SK-N-SH (cell line): ENCODE measurements around the gene PCSK7. TPM values are rescaled to one million over a fixed set of nuclear protein-coding genes. Genes with fewer than 3 reads are reported as not detected.
A peak's percentile ranks its signal among the peaks of the same experiment; 100 is the strongest.

Source experiments
- CTCF ChIA-PET: fragments of 300-600, 350-600 bp; formaldehyde crosslinking; extraction: SDS; loops from one replicate; lab custom pipeline; 2021; lab: Yijun Ruan, JAX
- POLR2A ChIA-PET: fragments of 350-600 bp; sonication (Branson Sonifier 250); formaldehyde crosslinking; extraction: SDS; loops from one replicate; lab custom pipeline; 2020; ENCODE audit warnings: antibody characterized with exemption, inconsistent platforms; lab: Yijun Ruan, JAX
- DNase-seq: peaks from one replicate; pipeline ENCODE4 v3.0.0; 2012
- H2AFZ ChIP-seq: fragments of 200-600 bp; sonication (generic); 2 replicates; pipeline ENCODE4 v1.8.1; 2016; ENCODE audit warnings: antibody characterized with exemption, mild to moderate bottlenecking, low read depth
- H3F3A ChIP-seq: fragments of 200-600 bp; sonication (generic); replicated peaks from 2 replicates; pipeline ENCODE3; 2016; ENCODE audit warnings: antibody characterized with exemption, mild to moderate bottlenecking; ENCODE audit not compliant: insufficient read depth
- H3K27ac ChIP-seq, 2 experiments: fragments of 200-500 bp in 1 of 2; fragments of 200-600 bp in 1 of 2; sonication (Bioruptor generic) in 1 of 2; sonication (generic), shearing (Covaris generic) in 1 of 2; 2 replicates each; pipeline versions ENCODE4 v1.5.1 to v1.6.1; 2014 to 2016; ENCODE audit warnings: low read depth in 2 of 2, inconsistent platforms in 1 of 2, low read length in 1 of 2, mild to moderate bottlenecking in 1 of 2, mixed read lengths in 1 of 2
- H3K27me3 ChIP-seq: fragments of 200-600 bp; sonication (generic), shearing (Covaris generic); 2 replicates; pipeline ENCODE4 v1.6.1; 2016; ENCODE audit warnings: mixed run types; ENCODE audit not compliant: insufficient read depth
- H3K36me3 ChIP-seq, 2 experiments: fragments of 200-500 bp in 1 of 2; fragments of 200-600 bp in 1 of 2; sonication (Bioruptor generic) in 1 of 2; sonication (generic) in 1 of 2; replicated peaks in 1 of 2; 2 replicates each; pipeline versions ENCODE3 to v1.5.1; 2014 to 2016; ENCODE audit warnings: low read length in 1 of 2, mild to moderate bottlenecking in 1 of 2; ENCODE audit not compliant: insufficient read depth in 2 of 2, control insufficient read depth in 1 of 2
- H3K4me1 ChIP-seq, 2 experiments: fragments of 200-500 bp in 1 of 2; fragments of 200-600 bp in 1 of 2; sonication (Bioruptor generic) in 1 of 2; sonication (generic), shearing (Covaris generic) in 1 of 2; 2 replicates each; pipeline versions ENCODE4 v1.5.1 to v1.6.1; 2014 to 2016; ENCODE audit warnings: low read depth in 1 of 2, low read length in 1 of 2, mixed run types in 1 of 2; ENCODE audit not compliant: insufficient read depth in 2 of 2, control insufficient read depth in 1 of 2
- H3K4me2 ChIP-seq: fragments of 200-600 bp; sonication (generic), shearing (Covaris generic); 2 replicates; pipeline ENCODE4 v1.6.1; 2017; ENCODE audit warnings: mixed run types
- H3K4me3 ChIP-seq, 2 experiments: fragments of 200-500 bp in 1 of 2; fragments of 200-600 bp in 1 of 2; sonication (Bioruptor generic) in 1 of 2; sonication (generic), shearing (Covaris generic) in 1 of 2; 2 replicates each; pipeline versions ENCODE4 v1.5.1 to v1.8.1; 2014 to 2016; ENCODE audit warnings: low read depth in 2 of 2, inconsistent platforms in 1 of 2, low read length in 1 of 2, mild to moderate bottlenecking in 1 of 2, mixed read lengths in 1 of 2, moderate library complexity in 1 of 2
- H3K79me2 ChIP-seq: fragments of 200-600 bp; sonication (generic); 2 replicates; pipeline ENCODE4 v1.8.1; 2017; ENCODE audit warnings: mild to moderate bottlenecking; ENCODE audit not compliant: insufficient read depth
- H3K9ac ChIP-seq: fragments of 200-600 bp; sonication (generic); 2 replicates; pipeline ENCODE4 v1.6.1; 2017; ENCODE audit warnings: mixed run types
- H3K9me2 ChIP-seq: fragments of 200-600 bp; sonication (generic); 2 replicates; pipeline ENCODE4 v1.6.1; 2017; ENCODE audit warnings: mixed run types
- H3K9me3 ChIP-seq: fragments of 200-600 bp; sonication (generic); 2 replicates; pipeline ENCODE4 v1.6.1; 2017; ENCODE audit warnings: mixed run types, mild to moderate bottlenecking, moderate library complexity
- H4K20me1 ChIP-seq: fragments of 200-600 bp; sonication (generic); 2 replicates; pipeline ENCODE4 v1.6.1; 2017; ENCODE audit warnings: mild to moderate bottlenecking, mixed run types; ENCODE audit not compliant: insufficient read depth
- ELF1 ChIP-seq: IDR thresholded peaks from 2 replicates; pipeline ENCODE4 v1.4.0; 2012
- EP300 ChIP-seq, 2 experiments: IDR thresholded peaks; 2 replicates each; pipeline versions ENCODE4 v1.4.0 to v1.6.1; 2012; ENCODE audit warnings: borderline replicate concordance in 1 of 2, low read depth in 1 of 2, low read length in 1 of 2
- EZH2phosphoT487 ChIP-seq: fragments of 200-600 bp; sonication (generic); IDR thresholded peaks from 2 replicates; pipeline ENCODE4 v1.6.1; 2017; ENCODE audit warnings: low read depth, mixed run types, mild to moderate bottlenecking, antibody characterized with exemption, moderate library complexity, borderline replicate concordance
- FOXJ3 ChIP-seq: sonication (generic); formaldehyde crosslinking; IDR thresholded peaks from 2 replicates; pipeline ENCODE4 v1.5.1; 2020; ENCODE audit warnings: mild to moderate bottlenecking, missing genetic modification reagents
- FOXM1 ChIP-seq: IDR thresholded peaks from 2 replicates; pipeline ENCODE4 v1.4.0; 2012; ENCODE audit warnings: low read depth, mild to moderate bottlenecking
- JUND ChIP-seq: IDR thresholded peaks from 2 replicates; pipeline ENCODE4 v1.4.0; 2012
- MEF2A ChIP-seq: IDR thresholded peaks from 2 replicates; pipeline ENCODE4 v1.4.0; 2012; ENCODE audit warnings: low read depth, borderline replicate concordance
- MXI1 ChIP-seq: IDR thresholded peaks from 2 replicates; pipeline ENCODE4 v1.6.1; 2012; ENCODE audit warnings: mild to moderate bottlenecking, low read depth, low read length, improper control_type of control experiment
- NFIC ChIP-seq: IDR thresholded peaks from 2 replicates; pipeline ENCODE4 v1.4.0; 2012; ENCODE audit warnings: borderline replicate concordance
- NRF1 ChIP-seq: IDR thresholded peaks from 2 replicates; pipeline ENCODE4 v1.6.1; 2012; ENCODE audit warnings: low read depth, mild to moderate bottlenecking, low read length
- POLR2AphosphoS5 ChIP-seq: IDR thresholded peaks from 2 replicates; pipeline ENCODE4 v1.6.1; 2012; ENCODE audit warnings: low read depth, low read length
- RAD21 ChIP-seq: IDR thresholded peaks from 2 replicates; pipeline ENCODE4 v1.6.1; 2012; ENCODE audit warnings: mild to moderate bottlenecking, low read length
- RXRA ChIP-seq: IDR thresholded peaks from 2 replicates; pipeline ENCODE4 v1.4.0; 2012; ENCODE audit warnings: low read depth, mild to moderate bottlenecking, borderline replicate concordance
- SIN3A ChIP-seq: IDR thresholded peaks from 2 replicates; pipeline ENCODE4 v1.6.1; 2012; ENCODE audit warnings: low read depth, mild to moderate bottlenecking, low read length, moderate library complexity, borderline replicate concordance
- SMC3 ChIP-seq: IDR thresholded peaks from 2 replicates; pipeline ENCODE4 v1.6.1; 2012; ENCODE audit warnings: low read depth, low read length, improper control_type of control experiment
- YY1 ChIP-seq: IDR thresholded peaks from 2 replicates; pipeline ENCODE4 v1.4.0; 2012; ENCODE audit warnings: low read depth, mild to moderate bottlenecking
- WGBS: methylation state at CpG from one replicate; pipeline ENCODE4 v1.1.6; 2017; ENCODE audit warnings: low lambda C conversion rate; 5-methylcytosine and 5-hydroxymethylcytosine counted together
- polyA plus RNA-seq, 3 experiments: library from polyadenylated mRNA; depleted of rRNA; stranded (reverse); fragments of >200 nt; gene quantifications; 2 replicates each; pipeline ENCODE4 v1.2.3, GENCODE V29; 2012
- TF ChIP-seq, protein P1 (sequence below): IDR thresholded peaks from 2 replicates; pipeline ENCODE4 v1.4.0; 2012; ENCODE audit warnings: low read depth, borderline replicate concordance
- TF ChIP-seq, protein P2 (sequence below): IDR thresholded peaks from 2 replicates; pipeline ENCODE4; 2012
- TF ChIP-seq, protein P3 (sequence below): fragments of 150-350 bp; IDR thresholded peaks from 2 replicates; pipeline ENCODE4 v1.6.1; 2016; ENCODE audit warnings: mild to moderate bottlenecking, low read depth, low read length
- TF ChIP-seq, protein P4 (sequence below): fragments of 150-350 bp; IDR thresholded peaks from 2 replicates; pipeline ENCODE4 v1.6.1; 2017; ENCODE audit warnings: antibody characterized with exemption, low read length, low read depth, borderline replicate concordance
- TF ChIP-seq, protein P5 (sequence below): fragments of 200-600 bp; sonication (generic); IDR thresholded peaks from 2 replicates; pipeline ENCODE4 v1.6.1; 2017; ENCODE audit warnings: antibody characterized with exemption, mild to moderate bottlenecking, moderate library complexity

Gene PCSK7
- polyA plus RNA-seq, 1 of the 3 experiments (the other 2 are of a cell fraction), result 49.7 TPM

DNA sequence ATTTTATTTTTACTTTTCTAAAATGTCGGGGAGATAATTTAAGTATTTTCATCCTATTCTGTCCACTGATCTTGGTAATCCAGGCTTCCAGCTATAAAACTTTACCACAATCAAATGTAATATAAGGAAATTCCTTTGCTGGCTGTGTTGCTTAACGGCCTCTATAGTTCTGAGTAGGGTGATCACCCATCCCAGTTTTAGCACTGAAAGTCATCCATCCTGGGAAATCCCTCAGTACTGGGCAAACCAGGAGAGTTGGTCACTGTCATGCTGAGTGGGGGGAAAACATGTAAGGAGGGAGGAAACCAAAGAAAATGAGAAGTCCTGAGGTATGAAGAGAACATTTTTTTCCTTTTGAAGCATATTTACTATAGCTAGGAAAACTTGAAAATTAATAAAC, 46.5 kb upstream of the PCSK7 start:
- WGBS, result 89% methylated on average over 2 of the region's 2 CpGs
- no peak overlapping the region for H2AFZ ChIP-seq
- H3K9me3 ChIP-seq, result no peaks in the 10 kb centered on the region
- H4K20me1 ChIP-seq, result no peaks in the 10 kb centered on the region; the same call in 1 of the 2 replicates
- peaks cover 3% of the 10 kb centered on the region for H3K79me2 ChIP-seq
- no peak overlapping the region for H3K9ac ChIP-seq
- TF ChIP-seq POLR2AphosphoS5 (no peak), NFIC (no peak), FOXM1 (no peak), FOXJ3 (CRISPR knock-in tag) (no peak), SIN3A (no peak), RXRA (no peak), JUND (no peak), NRF1 (no peak), ELF1 (no peak), MEF2A (no peak), SMC3 (no peak), MXI1 (no peak)
- TF ChIP-seq, protein P1, sequence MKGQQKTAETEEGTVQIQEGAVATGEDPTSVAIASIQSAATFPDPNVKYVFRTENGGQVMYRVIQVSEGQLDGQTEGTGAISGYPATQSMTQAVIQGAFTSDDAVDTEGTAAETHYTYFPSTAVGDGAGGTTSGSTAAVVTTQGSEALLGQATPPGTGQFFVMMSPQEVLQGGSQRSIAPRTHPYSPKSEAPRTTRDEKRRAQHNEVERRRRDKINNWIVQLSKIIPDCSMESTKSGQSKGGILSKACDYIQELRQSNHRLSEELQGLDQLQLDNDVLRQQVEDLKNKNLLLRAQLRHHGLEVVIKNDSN, result no peak
- TF ChIP-seq, protein P2, sequence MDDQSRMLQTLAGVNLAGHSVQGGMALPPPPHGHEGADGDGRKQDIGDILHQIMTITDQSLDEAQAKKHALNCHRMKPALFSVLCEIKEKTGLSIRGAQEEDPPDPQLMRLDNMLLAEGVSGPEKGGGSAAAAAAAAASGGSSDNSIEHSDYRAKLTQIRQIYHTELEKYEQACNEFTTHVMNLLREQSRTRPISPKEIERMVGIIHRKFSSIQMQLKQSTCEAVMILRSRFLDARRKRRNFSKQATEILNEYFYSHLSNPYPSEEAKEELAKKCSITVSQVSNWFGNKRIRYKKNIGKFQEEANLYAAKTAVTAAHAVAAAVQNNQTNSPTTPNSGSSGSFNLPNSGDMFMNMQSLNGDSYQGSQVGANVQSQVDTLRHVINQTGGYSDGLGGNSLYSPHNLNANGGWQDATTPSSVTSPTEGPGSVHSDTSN, result no peak
- TF ChIP-seq, protein P3, sequence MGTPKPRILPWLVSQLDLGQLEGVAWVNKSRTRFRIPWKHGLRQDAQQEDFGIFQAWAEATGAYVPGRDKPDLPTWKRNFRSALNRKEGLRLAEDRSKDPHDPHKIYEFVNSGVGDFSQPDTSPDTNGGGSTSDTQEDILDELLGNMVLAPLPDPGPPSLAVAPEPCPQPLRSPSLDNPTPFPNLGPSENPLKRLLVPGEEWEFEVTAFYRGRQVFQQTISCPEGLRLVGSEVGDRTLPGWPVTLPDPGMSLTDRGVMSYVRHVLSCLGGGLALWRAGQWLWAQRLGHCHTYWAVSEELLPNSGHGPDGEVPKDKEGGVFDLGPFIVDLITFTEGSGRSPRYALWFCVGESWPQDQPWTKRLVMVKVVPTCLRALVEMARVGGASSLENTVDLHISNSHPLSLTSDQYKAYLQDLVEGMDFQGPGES, result no peak
- H3K36me3 ChIP-seq, result peaks cover 12 to 23% of the 10 kb centered on the region in 2 experiments
- H3K9me2 ChIP-seq, result no peaks in the 10 kb centered on the region
- H3F3A ChIP-seq, result peaks cover 60% of the 10 kb centered on the region
- H3K4me3 ChIP-seq, result no peak overlapping the region
- peaks cover 0 to 32% of the 10 kb centered on the region in 2 experiments; a peak in 2 of 4 replicates for H3K4me1 ChIP-seq
- DNase-seq, result no peak
- H3K4me2 ChIP-seq, result no peak overlapping the region
- no peaks in the 10 kb centered on the region for H3K27me3 ChIP-seq
- CTCF ChIA-PET, result no interaction called here
- POLR2A ChIA-PET, result no interaction called here
- H3K27ac ChIP-seq, result no peak overlapping the region

DNA sequence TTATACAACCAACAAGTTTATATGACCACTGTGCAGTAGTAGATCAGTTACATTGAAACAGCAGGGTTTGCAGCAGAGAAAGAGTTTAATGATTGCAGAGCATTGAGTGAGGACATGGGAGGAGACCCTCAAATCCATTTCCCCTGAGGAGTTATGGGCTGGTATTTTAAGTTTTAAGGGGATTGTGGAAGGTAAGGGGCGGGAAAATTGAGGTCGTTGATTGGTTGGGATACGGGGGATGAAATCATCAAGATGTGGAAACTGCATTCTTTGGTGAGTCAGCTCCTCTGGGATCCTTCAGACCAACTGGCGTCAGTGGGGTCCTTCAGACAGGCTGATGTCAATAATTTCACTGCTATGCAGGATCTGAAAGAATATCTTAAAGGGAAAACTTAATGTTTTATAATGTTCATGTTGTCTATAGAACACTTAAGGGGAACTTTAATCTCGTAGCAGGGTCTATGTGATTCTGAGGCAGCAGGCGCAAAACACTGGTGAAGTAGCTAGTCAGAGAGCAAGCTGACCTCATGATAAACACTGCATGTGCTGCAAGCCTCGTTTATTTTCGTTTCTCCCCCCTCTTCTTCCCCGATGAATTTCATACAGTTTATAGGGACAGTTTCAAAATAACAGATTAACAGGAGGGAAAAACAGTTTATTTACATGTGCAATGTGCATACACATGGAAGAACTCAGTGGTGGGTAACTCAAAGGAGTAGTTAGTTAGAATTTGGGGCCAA, 41.8 kb upstream of the PCSK7 start:
- Histone ChIP-seq H3K27ac (peak overlapping the region in 1 of 2 experiments; percentile 80; a peak in 2 of 4 replicates), H4K20me1 (no peaks in the 10 kb centered on the region), H3K9me3 (peaks cover 3% of the 10 kb centered on the region; the same call in 1 of the 2 replicates), H3K4me2 (no peak overlapping the region), H3K79me2 (peaks cover 9% of the 10 kb centered on the region), H3K9me2 (no peaks in the 10 kb centered on the region), H3K27me3 (no peaks in the 10 kb centered on the region), H3F3A (peaks cover 35% of the 10 kb centered on the region), H3K4me3 (no peak overlapping the region), H2AFZ (no peak overlapping the region; the same call in 1 of the 2 replicates), H3K4me1 (0 out of 4 replicates have a peak, but pooled peaks cover 0 to 10% of the 10 kb centered on the region in 2 experiments), H3K36me3 (peaks cover 0 to 13% of the 10 kb centered on the region in 2 experiments), H3K9ac (peak overlapping the region; percentile 27; the same call in 1 of the 2 replicates)
- no peak for DNase-seq
- ChIA-PET POLR2A (no interaction called here), CTCF (no interaction called here)
- WGBS, result 54% methylated on average over 9 of the region's 9 CpGs
- TF ChIP-seq RAD21 (no peak), MEF2A (no peak), YY1 (no peak), EZH2phosphoT487 (no peak), EP300 (IDR thresholded peaks at IDR 0.05; ENCODE audit: borderline replicate concordance in 1 of 2, low read depth in 1 of 2, low read length in 1 of 2) (peak in 1 of 2 experiments; percentile 57; a peak in 1 of 4 replicates), FOXM1 (peak; percentile 61; the same call in 1 of the 2 replicates), RXRA (no peak)
- TF ChIP-seq, protein P4, sequence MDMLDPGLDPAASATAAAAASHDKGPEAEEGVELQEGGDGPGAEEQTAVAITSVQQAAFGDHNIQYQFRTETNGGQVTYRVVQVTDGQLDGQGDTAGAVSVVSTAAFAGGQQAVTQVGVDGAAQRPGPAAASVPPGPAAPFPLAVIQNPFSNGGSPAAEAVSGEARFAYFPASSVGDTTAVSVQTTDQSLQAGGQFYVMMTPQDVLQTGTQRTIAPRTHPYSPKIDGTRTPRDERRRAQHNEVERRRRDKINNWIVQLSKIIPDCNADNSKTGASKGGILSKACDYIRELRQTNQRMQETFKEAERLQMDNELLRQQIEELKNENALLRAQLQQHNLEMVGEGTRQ, result no peak
- TF ChIP-seq, protein P5, sequence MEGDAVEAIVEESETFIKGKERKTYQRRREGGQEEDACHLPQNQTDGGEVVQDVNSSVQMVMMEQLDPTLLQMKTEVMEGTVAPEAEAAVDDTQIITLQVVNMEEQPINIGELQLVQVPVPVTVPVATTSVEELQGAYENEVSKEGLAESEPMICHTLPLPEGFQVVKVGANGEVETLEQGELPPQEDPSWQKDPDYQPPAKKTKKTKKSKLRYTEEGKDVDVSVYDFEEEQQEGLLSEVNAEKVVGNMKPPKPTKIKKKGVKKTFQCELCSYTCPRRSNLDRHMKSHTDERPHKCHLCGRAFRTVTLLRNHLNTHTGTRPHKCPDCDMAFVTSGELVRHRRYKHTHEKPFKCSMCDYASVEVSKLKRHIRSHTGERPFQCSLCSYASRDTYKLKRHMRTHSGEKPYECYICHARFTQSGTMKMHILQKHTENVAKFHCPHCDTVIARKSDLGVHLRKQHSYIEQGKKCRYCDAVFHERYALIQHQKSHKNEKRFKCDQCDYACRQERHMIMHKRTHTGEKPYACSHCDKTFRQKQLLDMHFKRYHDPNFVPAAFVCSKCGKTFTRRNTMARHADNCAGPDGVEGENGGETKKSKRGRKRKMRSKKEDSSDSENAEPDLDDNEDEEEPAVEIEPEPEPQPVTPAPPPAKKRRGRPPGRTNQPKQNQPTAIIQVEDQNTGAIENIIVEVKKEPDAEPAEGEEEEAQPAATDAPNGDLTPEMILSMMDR, result no peak
